AG04450 (cell line): Measurements from ENCODE around the gene ZC3H4. TPM values are rescaled to one million over a fixed set of nuclear protein-coding genes. Genes with fewer than 3 reads are reported as not detected.

ENCODE experiments used
- CTCF ChIA-PET: fragments of 300-600, 350-600 bp; formaldehyde crosslinking; extraction: SDS; loops from one replicate; lab custom pipeline; 2022; ENCODE audit warnings: antibody characterized with exemption, inconsistent platforms; lab: Charles Lee
- POLR2A ChIA-PET: fragments of 350-600 bp; formaldehyde crosslinking; extraction: SDS; loops from one replicate; lab custom pipeline; 2021; ENCODE audit warnings: antibody characterized with exemption, inconsistent platforms; lab: Yijun Ruan, JAX
- DNase-seq: peaks from one replicate; pipeline ENCODE4 v3.0.0-alpha.2; 2011; ENCODE audit warnings: low read depth, low spot score
- H3K27ac ChIP-seq: one replicate; pipeline ENCODE4 v1.5.1; 2012; ENCODE audit warnings: low read depth, low read length, control low read depth
- H3K27me3 ChIP-seq: one replicate; pipeline ENCODE4 v1.6.0; 2012; ENCODE audit warnings: low read length; ENCODE audit not compliant: control insufficient read depth, insufficient read depth
- H3K4me3 ChIP-seq: 2 replicates; pipeline ENCODE4 v1.5.1; 2011; ENCODE audit warnings: mild to moderate bottlenecking, low read depth, low read length, control low read depth
- H3K9me3 ChIP-seq: 2 replicates; pipeline ENCODE4 v1.5.1; 2012; ENCODE audit warnings: low read length; ENCODE audit not compliant: control insufficient read depth, insufficient read depth
- CTCF ChIP-seq: IDR thresholded peaks from 2 replicates; pipeline ENCODE4 v1.5.1; 2011; ENCODE audit warnings: low read depth, low read length, control low read depth, inconsistent platforms
- polyA plus RNA-seq: library from polyadenylated mRNA; depleted of rRNA; stranded (reverse); fragments of >200 nt; gene quantifications from 2 replicates; pipeline ENCODE4 v1.2.3, GENCODE V29; 2011

ZC3H4 gene
- polyA plus RNA-seq, 1 experiment = 4.9 TPM

GRCh38 chr19:47130589-47131227 is 17.1 kb upstream of the ZC3H4 start, which contains the start of gene SAE1:
Gene SAE1, plus strand, starts transcription at chr19:47130835. Its CDS starts 96 bp downstream, at chr19:47130931.
- POLR2A ChIA-PET = interaction anchor here (1.0 to 2.4 kb wide), 7 partner anchors 11 to 144 kb away, joined by 3 to 20 read pairs (median 6); partner anchors contain the start of genes CCDC9 and ZC3H4
- DNase-seq = peak; percentile 98
- Histone ChIP-seq H3K9me3 (peaks cover 3% of the 10 kb centered on the region; the same call in 1 of the 2 replicates), H3K4me3 (peak within 1 kb of the TSS; percentile 92), H3K27ac (peak within 1 kb of the TSS; percentile 81), H3K27me3 (no peaks in the 10 kb centered on the region)
- CTCF ChIA-PET = interaction anchor here (0.6 to 2.4 kb wide), 15 partner anchors 12 to 126 kb away, joined by 3 to 14 read pairs (median 3); partner anchors contain the start of gene ZC3H4
- peak; percentile 59 for TF ChIP-seq CTCF

- no peaks in the 10 kb centered on the region for H3K27me3 ChIP-seq
- ChIA-PET CTCF (interaction anchor here (0.7 to 1.6 kb wide), 3 partner anchors 11 to 117 kb away, joined by 3 to 8 read pairs (median 3); no protein-coding TSS in a partner anchor), POLR2A (interaction anchor here (1.9 to 2.1 kb wide), 2 partner anchors 17 to 144 kb away, joined by 6 to 20 read pairs; partner anchors contain the start of gene ZC3H4)
- peak overlapping the region; percentile 65 for H3K27ac ChIP-seq
- peaks cover 3% of the 10 kb centered on the region; the same call in 1 of the 2 replicates for H3K9me3 ChIP-seq
- no peak for DNase-seq
- no peak for TF ChIP-seq CTCF
- H3K4me3 ChIP-seq = no peak overlapping the region
Observed at GRCh38 chr19:47130120-47130588, 16.6 kb upstream of the ZC3H4 start.

GRCh38 chr19:47129579-47129978 is 16.0 kb upstream of the ZC3H4 start:
- ChIA-PET POLR2A (no interaction called here), CTCF (interaction anchor here (0.6 to 0.7 kb wide), 2 partner anchors 13 to 116 kb away, joined by 6 to 8 read pairs; no protein-coding TSS in a partner anchor)
- Histone ChIP-seq H3K4me3 (no peak overlapping the region), H3K27ac (no peak overlapping the region), H3K27me3 (no peaks in the 10 kb centered on the region), H3K9me3 (peaks cover 3% of the 10 kb centered on the region; the same call in 1 of the 2 replicates)
- DNase-seq = no peak
- TF ChIP-seq CTCF = no peak

DNA sequence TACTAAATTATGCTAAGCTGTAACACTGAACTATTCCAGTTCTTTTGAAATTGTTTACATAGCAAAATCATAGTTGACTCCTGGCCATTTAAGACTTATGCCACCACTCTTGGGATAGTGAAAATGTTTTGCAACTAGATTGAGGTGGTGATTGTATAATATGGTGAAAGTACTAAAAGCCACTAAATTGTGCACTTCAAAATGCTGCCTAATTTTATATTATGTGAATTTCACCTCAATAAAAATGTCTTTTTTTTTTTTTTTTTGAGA is 12.0 kb upstream of the ZC3H4 start:
- no peak for TF ChIP-seq CTCF
- POLR2A ChIA-PET = no interaction called here
- no peak for DNase-seq
- H3K27ac ChIP-seq = no peak overlapping the region
- H3K27me3 ChIP-seq = no peaks in the 10 kb centered on the region
- H3K4me3 ChIP-seq = no peak overlapping the region
- CTCF ChIA-PET = interaction anchor here (0.7 to 2.3 kb wide), 23 partner anchors 8 to 724 kb away, joined by 3 to 26 read pairs (median 4); partner anchors contain the start of gene ZC3H4
- peaks cover 3% of the 10 kb centered on the region; the same call in 1 of the 2 replicates for H3K9me3 ChIP-seq
